SK-N-SH (cell line): ENCODE measurements around the gene CASP5. TPM values are rescaled to one million over a fixed set of nuclear protein-coding genes. Genes with fewer than 3 reads are reported as not detected.

ENCODE experiments used
- CTCF ChIA-PET: fragments of 300-600, 350-600 bp; formaldehyde crosslinking; extraction: SDS; loops from one replicate; lab custom pipeline; 2021; lab: Yijun Ruan, JAX
- POLR2A ChIA-PET: fragments of 350-600 bp; sonication (Branson Sonifier 250); formaldehyde crosslinking; extraction: SDS; loops from one replicate; lab custom pipeline; 2020; ENCODE audit warnings: antibody characterized with exemption, inconsistent platforms; lab: Yijun Ruan, JAX
- DNase-seq: peaks from one replicate; pipeline ENCODE4 v3.0.0; 2012
- H2AFZ ChIP-seq: fragments of 200-600 bp; sonication (generic); 2 replicates; pipeline ENCODE4 v1.8.1; 2016; ENCODE audit warnings: antibody characterized with exemption, mild to moderate bottlenecking, low read depth
- H3F3A ChIP-seq: fragments of 200-600 bp; sonication (generic); replicated peaks from 2 replicates; pipeline ENCODE3; 2016; ENCODE audit warnings: antibody characterized with exemption, mild to moderate bottlenecking; ENCODE audit not compliant: insufficient read depth
- H3K27ac ChIP-seq, 2 experiments: fragments of 200-500 bp in 1 of 2; fragments of 200-600 bp in 1 of 2; sonication (Bioruptor generic) in 1 of 2; sonication (generic), shearing (Covaris generic) in 1 of 2; 2 replicates each; pipeline versions ENCODE4 v1.5.1 to v1.6.1; 2014 to 2016; ENCODE audit warnings: low read depth in 2 of 2, inconsistent platforms in 1 of 2, low read length in 1 of 2, mild to moderate bottlenecking in 1 of 2, mixed read lengths in 1 of 2
- H3K27me3 ChIP-seq: fragments of 200-600 bp; sonication (generic), shearing (Covaris generic); 2 replicates; pipeline ENCODE4 v1.6.1; 2016; ENCODE audit warnings: mixed run types; ENCODE audit not compliant: insufficient read depth
- H3K36me3 ChIP-seq, 2 experiments: fragments of 200-500 bp in 1 of 2; fragments of 200-600 bp in 1 of 2; sonication (Bioruptor generic) in 1 of 2; sonication (generic) in 1 of 2; replicated peaks in 1 of 2; 2 replicates each; pipeline versions ENCODE3 to v1.5.1; 2014 to 2016; ENCODE audit warnings: low read length in 1 of 2, mild to moderate bottlenecking in 1 of 2; ENCODE audit not compliant: insufficient read depth in 2 of 2, control insufficient read depth in 1 of 2
- H3K4me1 ChIP-seq, 2 experiments: fragments of 200-500 bp in 1 of 2; fragments of 200-600 bp in 1 of 2; sonication (Bioruptor generic) in 1 of 2; sonication (generic), shearing (Covaris generic) in 1 of 2; 2 replicates each; pipeline versions ENCODE4 v1.5.1 to v1.6.1; 2014 to 2016; ENCODE audit warnings: low read depth in 1 of 2, low read length in 1 of 2, mixed run types in 1 of 2; ENCODE audit not compliant: insufficient read depth in 2 of 2, control insufficient read depth in 1 of 2
- H3K4me2 ChIP-seq: fragments of 200-600 bp; sonication (generic), shearing (Covaris generic); 2 replicates; pipeline ENCODE4 v1.6.1; 2017; ENCODE audit warnings: mixed run types
- H3K4me3 ChIP-seq, 2 experiments: fragments of 200-500 bp in 1 of 2; fragments of 200-600 bp in 1 of 2; sonication (Bioruptor generic) in 1 of 2; sonication (generic), shearing (Covaris generic) in 1 of 2; 2 replicates each; pipeline versions ENCODE4 v1.5.1 to v1.8.1; 2014 to 2016; ENCODE audit warnings: low read depth in 2 of 2, inconsistent platforms in 1 of 2, low read length in 1 of 2, mild to moderate bottlenecking in 1 of 2, mixed read lengths in 1 of 2, moderate library complexity in 1 of 2
- H3K79me2 ChIP-seq: fragments of 200-600 bp; sonication (generic); 2 replicates; pipeline ENCODE4 v1.8.1; 2017; ENCODE audit warnings: mild to moderate bottlenecking; ENCODE audit not compliant: insufficient read depth
- H3K9ac ChIP-seq: fragments of 200-600 bp; sonication (generic); 2 replicates; pipeline ENCODE4 v1.6.1; 2017; ENCODE audit warnings: mixed run types
- H3K9me2 ChIP-seq: fragments of 200-600 bp; sonication (generic); 2 replicates; pipeline ENCODE4 v1.6.1; 2017; ENCODE audit warnings: mixed run types
- H3K9me3 ChIP-seq: fragments of 200-600 bp; sonication (generic); 2 replicates; pipeline ENCODE4 v1.6.1; 2017; ENCODE audit warnings: mixed run types, mild to moderate bottlenecking, moderate library complexity
- H4K20me1 ChIP-seq: fragments of 200-600 bp; sonication (generic); 2 replicates; pipeline ENCODE4 v1.6.1; 2017; ENCODE audit warnings: mild to moderate bottlenecking, mixed run types; ENCODE audit not compliant: insufficient read depth
- ELF1 ChIP-seq: IDR thresholded peaks from 2 replicates; pipeline ENCODE4 v1.4.0; 2012
- EP300 ChIP-seq, 2 experiments: IDR thresholded peaks; 2 replicates each; pipeline versions ENCODE4 v1.4.0 to v1.6.1; 2012; ENCODE audit warnings: borderline replicate concordance in 1 of 2, low read depth in 1 of 2, low read length in 1 of 2
- EZH2phosphoT487 ChIP-seq: fragments of 200-600 bp; sonication (generic); IDR thresholded peaks from 2 replicates; pipeline ENCODE4 v1.6.1; 2017; ENCODE audit warnings: low read depth, mixed run types, mild to moderate bottlenecking, antibody characterized with exemption, moderate library complexity, borderline replicate concordance
- FOSL2 ChIP-seq: IDR thresholded peaks from 2 replicates; pipeline ENCODE4 v1.4.0; 2012; ENCODE audit warnings: low read depth, mild to moderate bottlenecking, moderate library complexity, borderline replicate concordance
- FOXJ3 ChIP-seq: sonication (generic); formaldehyde crosslinking; IDR thresholded peaks from 2 replicates; pipeline ENCODE4 v1.5.1; 2020; ENCODE audit warnings: mild to moderate bottlenecking, missing genetic modification reagents
- JUND ChIP-seq: IDR thresholded peaks from 2 replicates; pipeline ENCODE4 v1.4.0; 2012
- MEF2A ChIP-seq: IDR thresholded peaks from 2 replicates; pipeline ENCODE4 v1.4.0; 2012; ENCODE audit warnings: low read depth, borderline replicate concordance
- MXI1 ChIP-seq: IDR thresholded peaks from 2 replicates; pipeline ENCODE4 v1.6.1; 2012; ENCODE audit warnings: mild to moderate bottlenecking, low read depth, low read length, improper control_type of control experiment
- NFIC ChIP-seq: IDR thresholded peaks from 2 replicates; pipeline ENCODE4 v1.4.0; 2012; ENCODE audit warnings: borderline replicate concordance
- NRF1 ChIP-seq: IDR thresholded peaks from 2 replicates; pipeline ENCODE4 v1.6.1; 2012; ENCODE audit warnings: low read depth, mild to moderate bottlenecking, low read length
- SMC3 ChIP-seq: IDR thresholded peaks from 2 replicates; pipeline ENCODE4 v1.6.1; 2012; ENCODE audit warnings: low read depth, low read length, improper control_type of control experiment
- TCF12 ChIP-seq: IDR thresholded peaks from 2 replicates; pipeline ENCODE4 v1.4.0; 2012
- WGBS: methylation state at CpG from one replicate; pipeline ENCODE4 v1.1.6; 2017; ENCODE audit warnings: low lambda C conversion rate; 5-methylcytosine and 5-hydroxymethylcytosine counted together
- polyA plus RNA-seq, 3 experiments: library from polyadenylated mRNA; depleted of rRNA; stranded (reverse); fragments of >200 nt; gene quantifications; 2 replicates each; pipeline ENCODE4 v1.2.3, GENCODE V29; 2012
- TF ChIP-seq, protein P1 (sequence below): IDR thresholded peaks from 2 replicates; pipeline ENCODE4 v1.4.0; 2012; ENCODE audit warnings: low read depth, borderline replicate concordance
- TF ChIP-seq, protein P2 (sequence below): IDR thresholded peaks from 2 replicates; pipeline ENCODE4 v1.4.0; 2012; ENCODE audit warnings: low read depth
- TF ChIP-seq, protein P3 (sequence below): IDR thresholded peaks from 2 replicates; pipeline ENCODE4; 2012
- TF ChIP-seq, protein P4 (sequence below): IDR thresholded peaks from 2 replicates; pipeline ENCODE4 v1.4.0; 2012; ENCODE audit warnings: low read depth, borderline replicate concordance
- TF ChIP-seq, protein P5 (sequence below): IDR thresholded peaks from 2 replicates; pipeline ENCODE4 v1.6.1; 2012; ENCODE audit warnings: mild to moderate bottlenecking, low read depth, low read length, moderate library complexity

Gene CASP5
- polyA plus RNA-seq, 1 of the 3 experiments (the other 2 are of a cell fraction) = not detected

DNA sequence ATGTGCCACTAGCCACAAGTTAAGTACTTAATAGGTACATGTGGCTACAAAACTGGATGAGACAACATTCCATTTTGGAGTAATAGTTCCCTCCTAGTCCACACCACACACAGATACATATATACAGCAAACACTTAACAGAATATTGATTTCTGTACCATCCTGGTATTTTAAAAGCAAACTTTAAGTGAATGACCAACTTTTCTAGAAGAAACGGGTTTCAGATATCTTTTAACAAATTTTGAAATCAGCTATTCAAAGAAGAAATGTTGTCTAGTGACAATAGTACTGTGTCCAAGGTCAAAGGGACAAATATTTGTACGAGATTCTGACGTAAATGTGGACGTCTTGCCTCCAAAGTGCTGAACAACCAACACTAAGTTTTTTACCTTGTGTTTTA, 34.5 kb upstream of the CASP5 start:
- H3K9me3 ChIP-seq = no peaks in the 10 kb centered on the region
- no peaks in the 10 kb centered on the region for H4K20me1 ChIP-seq
- TF ChIP-seq JUND (no peak), MXI1 (no peak), MEF2A (no peak), EZH2phosphoT487 (no peak), FOXJ3 (CRISPR knock-in tag) (no peak), EP300 (IDR thresholded peaks at IDR 0.05; ENCODE audit: borderline replicate concordance in 1 of 2, low read depth in 1 of 2, low read length in 1 of 2) (no peak), SMC3 (no peak), ELF1 (no peak), NRF1 (no peak), TCF12 (no peak), FOSL2 (no peak), NFIC (no peak)
- TF ChIP-seq, protein P1, sequence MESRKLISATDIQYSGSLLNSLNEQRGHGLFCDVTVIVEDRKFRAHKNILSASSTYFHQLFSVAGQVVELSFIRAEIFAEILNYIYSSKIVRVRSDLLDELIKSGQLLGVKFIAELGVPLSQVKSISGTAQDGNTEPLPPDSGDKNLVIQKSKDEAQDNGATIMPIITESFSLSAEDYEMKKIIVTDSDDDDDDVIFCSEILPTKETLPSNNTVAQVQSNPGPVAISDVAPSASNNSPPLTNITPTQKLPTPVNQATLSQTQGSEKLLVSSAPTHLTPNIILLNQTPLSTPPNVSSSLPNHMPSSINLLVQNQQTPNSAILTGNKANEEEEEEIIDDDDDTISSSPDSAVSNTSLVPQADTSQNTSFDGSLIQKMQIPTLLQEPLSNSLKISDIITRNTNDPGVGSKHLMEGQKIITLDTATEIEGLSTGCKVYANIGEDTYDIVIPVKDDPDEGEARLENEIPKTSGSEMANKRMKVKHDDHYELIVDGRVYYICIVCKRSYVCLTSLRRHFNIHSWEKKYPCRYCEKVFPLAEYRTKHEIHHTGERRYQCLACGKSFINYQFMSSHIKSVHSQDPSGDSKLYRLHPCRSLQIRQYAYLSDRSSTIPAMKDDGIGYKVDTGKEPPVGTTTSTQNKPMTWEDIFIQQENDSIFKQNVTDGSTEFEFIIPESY = no peak
- TF ChIP-seq, protein P2, sequence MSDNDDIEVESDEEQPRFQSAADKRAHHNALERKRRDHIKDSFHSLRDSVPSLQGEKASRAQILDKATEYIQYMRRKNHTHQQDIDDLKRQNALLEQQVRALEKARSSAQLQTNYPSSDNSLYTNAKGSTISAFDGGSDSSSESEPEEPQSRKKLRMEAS = no peak
- TF ChIP-seq, protein P3, sequence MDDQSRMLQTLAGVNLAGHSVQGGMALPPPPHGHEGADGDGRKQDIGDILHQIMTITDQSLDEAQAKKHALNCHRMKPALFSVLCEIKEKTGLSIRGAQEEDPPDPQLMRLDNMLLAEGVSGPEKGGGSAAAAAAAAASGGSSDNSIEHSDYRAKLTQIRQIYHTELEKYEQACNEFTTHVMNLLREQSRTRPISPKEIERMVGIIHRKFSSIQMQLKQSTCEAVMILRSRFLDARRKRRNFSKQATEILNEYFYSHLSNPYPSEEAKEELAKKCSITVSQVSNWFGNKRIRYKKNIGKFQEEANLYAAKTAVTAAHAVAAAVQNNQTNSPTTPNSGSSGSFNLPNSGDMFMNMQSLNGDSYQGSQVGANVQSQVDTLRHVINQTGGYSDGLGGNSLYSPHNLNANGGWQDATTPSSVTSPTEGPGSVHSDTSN = no peak
- TF ChIP-seq, protein P4, sequence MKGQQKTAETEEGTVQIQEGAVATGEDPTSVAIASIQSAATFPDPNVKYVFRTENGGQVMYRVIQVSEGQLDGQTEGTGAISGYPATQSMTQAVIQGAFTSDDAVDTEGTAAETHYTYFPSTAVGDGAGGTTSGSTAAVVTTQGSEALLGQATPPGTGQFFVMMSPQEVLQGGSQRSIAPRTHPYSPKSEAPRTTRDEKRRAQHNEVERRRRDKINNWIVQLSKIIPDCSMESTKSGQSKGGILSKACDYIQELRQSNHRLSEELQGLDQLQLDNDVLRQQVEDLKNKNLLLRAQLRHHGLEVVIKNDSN = no peak
- no peak overlapping the region for H3K27ac ChIP-seq
- ChIA-PET CTCF (no interaction called here), POLR2A (no interaction called here)
- H3K9ac ChIP-seq = no peak overlapping the region
- H3K4me1 ChIP-seq = no peaks in the 10 kb centered on the region
- no peaks in the 10 kb centered on the region for H3K27me3 ChIP-seq
- H3F3A ChIP-seq = no peaks in the 10 kb centered on the region
- H3K9me2 ChIP-seq = no peaks in the 10 kb centered on the region
- H3K4me3 ChIP-seq = no peak overlapping the region
- whole genome bisulfite sequencing = 29% methylated on average over 4 of the region's 4 CpGs
- H3K36me3 ChIP-seq = no peaks in the 10 kb centered on the region
- H3K79me2 ChIP-seq = no peaks in the 10 kb centered on the region
- H3K4me2 ChIP-seq = no peak overlapping the region
- no peak overlapping the region for H2AFZ ChIP-seq
- DNase-seq = no peak

DNA sequence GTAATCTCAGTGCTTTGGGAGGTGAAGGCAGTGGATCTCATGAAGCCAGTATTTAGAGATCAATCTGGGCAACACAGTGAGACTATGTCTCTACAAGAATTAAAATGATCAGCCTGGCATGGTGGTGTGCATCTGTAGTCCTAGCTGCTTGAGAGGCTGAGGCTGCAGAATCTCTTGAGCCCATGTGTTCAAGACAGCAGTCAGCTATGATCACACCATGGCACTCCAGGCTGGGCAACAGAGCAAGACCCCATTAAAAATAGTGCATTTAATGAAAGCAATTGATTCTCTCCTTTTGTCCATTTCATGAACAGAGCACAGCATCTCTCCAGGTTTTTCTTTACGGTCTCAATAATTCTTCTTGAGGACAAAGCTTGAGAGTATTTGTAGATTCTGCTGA, 33.5 kb upstream of the CASP5 start:
- no peaks in the 10 kb centered on the region for H3K4me1 ChIP-seq
- H3K9me2 ChIP-seq = no peaks in the 10 kb centered on the region
- no peak overlapping the region for H3K9ac ChIP-seq
- H3K27me3 ChIP-seq = no peaks in the 10 kb centered on the region
- no peaks in the 10 kb centered on the region for H3F3A ChIP-seq
- H2AFZ ChIP-seq = no peak overlapping the region
- no peak overlapping the region for H3K4me3 ChIP-seq
- H4K20me1 ChIP-seq = no peaks in the 10 kb centered on the region
- ChIA-PET POLR2A (no interaction called here), CTCF (no interaction called here)
- DNase-seq = no peak
- H3K79me2 ChIP-seq = no peaks in the 10 kb centered on the region
- H3K36me3 ChIP-seq = no peaks in the 10 kb centered on the region
- no peak overlapping the region for H3K4me2 ChIP-seq
- 75% methylated on average over 1 of the region's 1 CpG for WGBS
- H3K9me3 ChIP-seq = no peaks in the 10 kb centered on the region
- no peak for TF ChIP-seq FOSL2
- TF ChIP-seq, protein P5, sequence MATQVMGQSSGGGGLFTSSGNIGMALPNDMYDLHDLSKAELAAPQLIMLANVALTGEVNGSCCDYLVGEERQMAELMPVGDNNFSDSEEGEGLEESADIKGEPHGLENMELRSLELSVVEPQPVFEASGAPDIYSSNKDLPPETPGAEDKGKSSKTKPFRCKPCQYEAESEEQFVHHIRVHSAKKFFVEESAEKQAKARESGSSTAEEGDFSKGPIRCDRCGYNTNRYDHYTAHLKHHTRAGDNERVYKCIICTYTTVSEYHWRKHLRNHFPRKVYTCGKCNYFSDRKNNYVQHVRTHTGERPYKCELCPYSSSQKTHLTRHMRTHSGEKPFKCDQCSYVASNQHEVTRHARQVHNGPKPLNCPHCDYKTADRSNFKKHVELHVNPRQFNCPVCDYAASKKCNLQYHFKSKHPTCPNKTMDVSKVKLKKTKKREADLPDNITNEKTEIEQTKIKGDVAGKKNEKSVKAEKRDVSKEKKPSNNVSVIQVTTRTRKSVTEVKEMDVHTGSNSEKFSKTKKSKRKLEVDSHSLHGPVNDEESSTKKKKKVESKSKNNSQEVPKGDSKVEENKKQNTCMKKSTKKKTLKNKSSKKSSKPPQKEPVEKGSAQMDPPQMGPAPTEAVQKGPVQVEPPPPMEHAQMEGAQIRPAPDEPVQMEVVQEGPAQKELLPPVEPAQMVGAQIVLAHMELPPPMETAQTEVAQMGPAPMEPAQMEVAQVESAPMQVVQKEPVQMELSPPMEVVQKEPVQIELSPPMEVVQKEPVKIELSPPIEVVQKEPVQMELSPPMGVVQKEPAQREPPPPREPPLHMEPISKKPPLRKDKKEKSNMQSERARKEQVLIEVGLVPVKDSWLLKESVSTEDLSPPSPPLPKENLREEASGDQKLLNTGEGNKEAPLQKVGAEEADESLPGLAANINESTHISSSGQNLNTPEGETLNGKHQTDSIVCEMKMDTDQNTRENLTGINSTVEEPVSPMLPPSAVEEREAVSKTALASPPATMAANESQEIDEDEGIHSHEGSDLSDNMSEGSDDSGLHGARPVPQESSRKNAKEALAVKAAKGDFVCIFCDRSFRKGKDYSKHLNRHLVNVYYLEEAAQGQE = no peak
- no peak overlapping the region for H3K27ac ChIP-seq
